Fibroblast of lung (primary cell): ENCODE results near the gene TASP1. TPM values are rescaled to one million over a fixed set of nuclear protein-coding genes. Genes with fewer than 3 reads are reported as not detected.
A peak's percentile ranks its signal among the peaks of the same experiment; 100 is the strongest.
"Not testable (repeated sequence)": the region's sequence is repeated elsewhere in the genome, so short reads cannot be mapped to it uniquely, and the experiment has no call there.

ENCODE experiments used
- DNase-seq, 2 donors: peaks; one replicate each; pipeline versions ENCODE4 v3.0.0 to v3.0.0-alpha.2; 2010; ENCODE audit warnings: low read depth in 2 of 2
- H2AFZ ChIP-seq: 2 replicates; pipeline ENCODE4 v1.5.1; 2012; ENCODE audit warnings: low read length, control low read depth, inconsistent platforms
- H3K27ac ChIP-seq: 2 replicates; pipeline ENCODE4 v1.5.1; 2011; ENCODE audit warnings: low read length, control low read depth; ENCODE audit not compliant: insufficient read depth
- H3K27me3 ChIP-seq: 2 replicates; pipeline ENCODE4 v1.5.1; 2011; ENCODE audit warnings: mild to moderate bottlenecking, low read length; ENCODE audit not compliant: control insufficient read depth, insufficient read depth
- H3K36me3 ChIP-seq: 2 replicates; pipeline ENCODE4 v1.5.1; 2011; ENCODE audit warnings: low read length; ENCODE audit not compliant: control insufficient read depth, insufficient read depth
- H3K4me1 ChIP-seq: 2 replicates; pipeline ENCODE4 v1.5.1; 2011; ENCODE audit warnings: low read length; ENCODE audit not compliant: control insufficient read depth, insufficient read depth; ENCODE audit errors: extremely low read depth
- H3K4me2 ChIP-seq: 2 replicates; pipeline ENCODE4 v1.5.1; 2011; ENCODE audit warnings: low read length, control low read depth; ENCODE audit not compliant: insufficient read depth; ENCODE audit errors: extremely low read depth
- H3K4me3 ChIP-seq, 4 experiments: fragments of 200-600 bp in 1 of 4; sonication (generic) in 1 of 4; replicated peaks in 1 of 4; 2 replicates each; pipeline ENCODE4 v1.5.1; 2011 to 2016; ENCODE audit warnings: low read length in 4 of 4, low read depth in 3 of 4, mild to moderate bottlenecking in 3 of 4, control low read depth in 2 of 4, inconsistent platforms in 1 of 4, mixed read lengths in 1 of 4; ENCODE audit not compliant: insufficient read depth in 1 of 4; ENCODE audit errors: control extremely low read depth in 1 of 4
- H3K79me2 ChIP-seq: 2 replicates; pipeline ENCODE4 v1.5.1; 2012; ENCODE audit warnings: mild to moderate bottlenecking, low read length, inconsistent platforms; ENCODE audit not compliant: control insufficient read depth, insufficient read depth
- H3K9ac ChIP-seq: 2 replicates; pipeline ENCODE4 v1.5.1; 2011; ENCODE audit warnings: mild to moderate bottlenecking, low read length, control low read depth; ENCODE audit not compliant: insufficient read depth
- H3K9me3 ChIP-seq: 2 replicates; pipeline ENCODE4 v1.5.1; 2012; ENCODE audit warnings: low read depth, low read length; ENCODE audit not compliant: control insufficient read depth, insufficient read depth
- H4K20me1 ChIP-seq: 2 replicates; pipeline ENCODE4 v1.5.1; 2011; ENCODE audit warnings: low read length; ENCODE audit not compliant: control insufficient read depth, insufficient read depth; ENCODE audit errors: extremely low read depth
- CTCF ChIP-seq, 2 donors: IDR thresholded peaks in 1 of 2; conservative IDR thresholded peaks in 1 of 2; 1 replicate in 1 of 2; 2 replicates in 1 of 2; pipeline ENCODE4 v1.5.1; 2011 to 2012; ENCODE audit warnings: low read length in 2 of 2, control low read depth in 1 of 2, inconsistent platforms in 1 of 2, low read depth in 1 of 2, mild to moderate bottlenecking in 1 of 2
- EZH2 ChIP-seq: IDR thresholded peaks from 2 replicates; pipeline ENCODE4 v1.5.1; 2012; ENCODE audit warnings: low read length, control low read depth, mild to moderate bottlenecking; ENCODE audit errors: missing control alignments
- polyA plus RNA-seq, 2 donors: library from polyadenylated mRNA; depleted of rRNA in 1 of 2; stranded (reverse) in 1 of 2; unstranded in 1 of 2; fragments of >200 nt; gene quantifications; 2 replicates each; pipeline ENCODE4 v1.2.1, GENCODE V29; 2011 to 2012; ENCODE audit warnings: missing spikeins in 1 of 2
- total RNA-seq: library from RNA; depleted of rRNA; stranded (reverse); fragments of >200 nt; gene quantifications from 2 replicates; pipeline ENCODE4 v1.2.1, GENCODE V29; 2014

Gene TASP1
- total and polyA plus RNA-seq, 2 donors (not counting 1 experiment from before 2014, with no cell fraction given): 6.3 to 13.6 TPM

- no peak for DNase-seq
- Histone ChIP-seq H3K27ac (no peak overlapping the region), H3K4me2 (no peak overlapping the region), H3K9ac (no peak overlapping the region), H3K4me3 (no peak overlapping the region), H3K36me3 (no peaks in the 10 kb centered on the region), H3K27me3 (no peaks in the 10 kb centered on the region), H3K9me3 (no peaks in the 10 kb centered on the region), H2AFZ (no peak overlapping the region), H3K79me2 (peaks cover 4% of the 10 kb centered on the region), H3K4me1 (no peaks in the 10 kb centered on the region), H4K20me1 (no peaks in the 10 kb centered on the region)
- TF ChIP-seq EZH2 (no peak), CTCF (conservative IDR thresholded peaks at IDR 0.05 in 1 of 2, IDR thresholded peaks at IDR 0.05 in 1 of 2; ENCODE audit: low read depth in 1 of 2, low read length in 2 of 2) (no peak)
Observed at GRCh38 chr20:13632431-13632830, 6.3 kb downstream of the TASP1 start.

- not testable (repeated sequence) for H3K27me3 ChIP-seq, H3K4me2 ChIP-seq
- peak overlapping the region; percentile 22 for H3K27ac ChIP-seq
Observed at GRCh38 chr20:13627525-13627924, 11.2 kb downstream of the TASP1 start.

GRCh38 chr20:13626724-13627123, 12.0 kb downstream of the TASP1 start:
- Histone ChIP-seq H3K9ac (no peak overlapping the region), H3K4me1 (no peaks in the 10 kb centered on the region), H3K79me2 (no peaks in the 10 kb centered on the region), H3K4me3 (no peak overlapping the region), H2AFZ (no peak overlapping the region), H4K20me1 (no peaks in the 10 kb centered on the region), H3K27me3 (no peaks in the 10 kb centered on the region), H3K4me2 (no peak overlapping the region), H3K36me3 (no peaks in the 10 kb centered on the region), H3K27ac (no peak overlapping the region), H3K9me3 (no peaks in the 10 kb centered on the region)
- no peak for TF ChIP-seq EZH2
- no peak for TF ChIP-seq CTCF (conservative IDR thresholded peaks at IDR 0.05 in 1 of 2, IDR thresholded peaks at IDR 0.05 in 1 of 2; ENCODE audit: low read depth in 1 of 2, low read length in 2 of 2)
- DNase-seq: no peak

More at GRCh38 chr20:13627525-13627924, 11.2 kb downstream of the TASP1 start:
- not testable (repeated sequence) for H3K79me2 ChIP-seq, H2AFZ ChIP-seq, H3K4me1 ChIP-seq, H3K36me3 ChIP-seq, H3K9me3 ChIP-seq, H3K9ac ChIP-seq, H3K4me3 ChIP-seq, H4K20me1 ChIP-seq
- DNase-seq: peak; percentile 66 to 80
